ENCODE data around the gene GRID2IP. TPM values are rescaled to one million over a fixed set of nuclear protein-coding genes. Genes with fewer than 3 reads are reported as not detected.

The GRID2IP gene
- total RNA-seq, 1 experiment from 2014 or later, result 0.03 TPM

DNA sequence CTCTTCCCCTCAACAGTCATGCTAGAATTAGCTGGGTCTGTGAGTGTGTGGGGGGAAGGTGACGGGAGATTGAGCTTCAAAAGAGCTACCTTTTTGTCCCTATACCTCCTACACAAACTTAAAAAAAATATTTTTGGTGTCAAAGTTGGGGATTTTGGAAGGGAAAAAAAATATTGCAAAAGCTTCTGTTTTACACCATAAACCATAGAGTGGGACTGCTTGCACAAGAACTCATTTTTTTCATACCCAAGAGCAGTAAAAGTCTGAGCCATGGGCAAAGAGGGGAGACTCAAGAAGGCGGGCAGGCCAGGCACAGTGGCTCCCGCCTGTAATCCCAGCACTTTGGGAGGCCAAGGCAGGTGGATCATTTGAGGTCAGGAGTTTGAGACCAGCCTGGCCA, 16.6 kb upstream of the GRID2IP start:
- in situ Hi-C loops (cut with HindIII; ENCODE audit: low pct_unique_long_range_greater_than_20kb, low sequenced_read_pairs), result no loop called here
- no peak for DNase-seq (ENCODE audit: low read depth, low spot score)

DNA sequence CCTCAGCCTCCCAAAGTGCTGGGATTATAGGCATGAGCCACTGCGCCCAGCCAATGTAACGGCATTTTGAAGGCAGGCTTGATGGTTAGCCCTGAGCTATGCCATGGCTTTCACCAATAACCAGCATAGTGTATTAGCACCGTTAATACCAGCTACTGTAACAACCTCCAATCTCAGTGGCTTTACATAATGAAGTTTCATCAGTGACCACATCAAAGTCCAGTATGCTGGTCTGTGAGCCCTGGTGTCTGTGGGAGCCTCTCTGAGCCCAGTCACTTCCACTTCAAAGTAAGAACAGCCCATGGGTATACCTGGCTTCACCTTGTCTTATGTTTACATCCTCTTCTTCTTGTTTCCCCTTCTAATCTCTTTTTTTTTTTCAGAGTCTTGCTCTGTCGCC, 14.4 kb upstream of the GRID2IP start:
- DNase-seq (ENCODE audit: low read depth, low spot score), result no peak
- in situ Hi-C loops (cut with HindIII; ENCODE audit: low pct_unique_long_range_greater_than_20kb, low sequenced_read_pairs), result no loop called here

DNA sequence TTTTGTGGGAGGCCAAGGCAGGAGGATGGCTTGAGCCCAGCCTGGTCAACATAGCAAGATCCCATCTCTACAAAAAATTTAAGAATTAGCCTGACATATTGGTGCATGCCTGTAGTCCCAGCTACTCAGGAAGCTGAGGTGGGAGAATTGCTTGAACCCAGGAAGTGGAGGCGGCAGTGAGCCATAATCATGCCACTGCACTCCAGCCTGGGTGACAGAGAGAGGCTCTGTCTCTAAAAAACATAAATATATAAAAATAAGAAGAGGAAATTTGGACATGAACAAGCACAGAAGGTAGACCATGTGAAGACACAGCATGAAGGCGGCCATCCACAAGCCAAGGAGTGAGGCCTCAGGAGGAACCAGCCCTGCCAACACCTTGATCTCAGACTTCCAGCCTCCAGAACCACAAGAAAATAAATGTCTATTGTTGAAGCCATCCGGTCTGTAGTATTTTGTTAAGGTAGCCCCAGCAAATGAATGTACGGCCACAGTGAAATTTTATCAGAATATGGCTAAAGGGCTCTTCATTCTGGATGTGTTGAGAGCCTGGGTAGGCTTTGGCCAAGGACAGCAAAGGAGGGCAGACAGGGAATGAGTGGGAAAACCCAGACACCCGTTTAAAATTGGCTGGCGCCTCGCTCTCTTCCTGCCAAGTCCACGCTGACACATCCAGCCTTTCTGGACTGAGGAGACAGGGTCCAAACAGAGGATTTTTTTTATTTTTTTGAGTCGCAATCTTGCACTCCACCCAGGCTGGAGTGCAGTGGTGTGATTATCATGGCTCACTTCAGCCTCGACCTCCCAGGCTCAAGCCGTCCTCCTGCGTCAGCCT, 12.9 kb upstream of the GRID2IP start:
- in situ Hi-C loops (cut with HindIII; ENCODE audit: low pct_unique_long_range_greater_than_20kb, low sequenced_read_pairs), result no loop called here
- no peak for DNase-seq (ENCODE audit: low read depth, low spot score)

DNA sequence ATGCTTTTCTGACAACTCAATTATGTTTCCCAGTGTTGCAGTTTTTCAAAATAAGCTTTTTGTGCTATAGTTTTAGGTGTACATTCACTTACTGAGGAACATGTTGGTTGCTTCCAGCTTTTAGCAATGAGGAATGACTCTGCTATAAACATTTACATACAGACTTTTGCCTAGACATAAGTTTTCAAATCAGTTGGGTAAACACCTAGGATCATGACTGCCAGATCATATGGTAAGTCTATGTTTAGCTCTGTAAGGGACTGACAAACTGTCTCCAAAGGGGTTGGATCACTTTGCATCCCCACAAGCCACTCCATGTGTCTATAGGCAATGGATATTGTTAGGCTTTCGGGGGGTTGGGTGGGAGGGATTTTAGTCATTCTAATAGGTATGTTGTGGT, 10.8 kb upstream of the GRID2IP start:
- in situ Hi-C loops (cut with HindIII; ENCODE audit: low pct_unique_long_range_greater_than_20kb, low sequenced_read_pairs), result no loop called here
- DNase-seq (ENCODE audit: low read depth, low spot score), result no peak

DNA sequence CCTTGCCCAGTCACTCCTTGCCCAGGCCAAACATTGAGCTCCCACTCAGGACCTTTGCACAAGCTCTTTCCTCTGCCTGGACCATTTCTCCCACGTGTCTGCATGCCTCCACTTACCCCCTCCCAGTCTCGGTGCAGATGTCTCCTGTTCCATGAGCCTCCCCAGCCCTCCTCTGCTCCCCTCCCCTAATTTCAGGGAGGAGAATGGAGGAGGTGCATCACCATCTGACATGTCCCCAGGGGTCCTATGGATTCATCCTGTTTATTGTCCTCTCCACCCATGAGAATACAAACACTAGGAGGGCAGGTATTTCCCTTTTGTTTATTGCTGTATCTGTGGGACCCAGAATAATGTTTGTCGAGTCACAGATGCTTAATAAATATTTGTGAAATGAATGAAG, 8.6 kb upstream of the GRID2IP start:
- in situ Hi-C loops (cut with HindIII; ENCODE audit: low pct_unique_long_range_greater_than_20kb, low sequenced_read_pairs), result no loop called here
- DNase-seq (ENCODE audit: low read depth, low spot score), result no peak

DNA sequence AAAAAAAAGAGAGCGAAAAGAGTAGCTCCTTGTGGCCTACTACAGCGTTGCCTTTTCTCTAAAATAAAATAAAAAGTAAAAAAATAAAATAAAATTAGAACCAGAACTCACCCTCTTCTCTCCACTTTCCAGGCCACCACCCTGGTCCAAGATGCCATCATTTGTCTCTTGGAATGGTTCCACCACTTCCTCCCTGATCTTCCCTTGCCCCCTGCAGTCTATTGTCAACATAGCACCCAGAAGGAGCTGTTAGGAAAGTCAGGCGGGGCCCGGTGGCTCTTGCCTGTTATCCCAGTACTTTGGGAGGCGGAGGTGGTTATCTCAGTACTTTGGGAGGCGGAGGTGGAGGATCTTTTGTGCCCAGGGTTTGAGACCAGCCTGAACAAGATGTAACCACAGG, 7.6 kb upstream of the GRID2IP start:
- peak; percentile 91 for DNase-seq (ENCODE audit: low read depth, low spot score)
- in situ Hi-C loops (cut with HindIII; ENCODE audit: low pct_unique_long_range_greater_than_20kb, low sequenced_read_pairs), result no loop called here

DNA sequence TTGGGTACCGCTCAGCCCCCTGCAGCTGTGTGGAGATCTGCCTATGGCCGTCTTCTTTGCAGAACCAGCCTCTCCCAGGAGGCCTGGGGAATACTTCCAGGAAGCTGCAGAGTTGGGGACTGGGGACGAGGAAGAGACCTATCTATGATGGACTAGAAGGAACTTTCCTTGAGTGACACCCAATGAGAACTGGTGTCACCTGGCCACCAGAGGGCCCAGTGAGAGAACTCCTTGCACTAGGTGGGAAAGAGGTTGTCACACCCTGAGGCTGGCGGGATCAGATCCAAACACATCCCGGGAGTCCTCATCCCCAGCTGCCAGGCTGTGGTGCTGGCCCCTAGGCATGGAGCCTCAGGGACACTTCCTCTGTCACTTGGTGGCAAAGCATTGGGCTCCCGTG, 4.9 kb upstream of the GRID2IP start:
- no peak for DNase-seq (ENCODE audit: low read depth, low spot score)
- in situ Hi-C loops (cut with HindIII; ENCODE audit: low pct_unique_long_range_greater_than_20kb, low sequenced_read_pairs), result no loop called here

DNA sequence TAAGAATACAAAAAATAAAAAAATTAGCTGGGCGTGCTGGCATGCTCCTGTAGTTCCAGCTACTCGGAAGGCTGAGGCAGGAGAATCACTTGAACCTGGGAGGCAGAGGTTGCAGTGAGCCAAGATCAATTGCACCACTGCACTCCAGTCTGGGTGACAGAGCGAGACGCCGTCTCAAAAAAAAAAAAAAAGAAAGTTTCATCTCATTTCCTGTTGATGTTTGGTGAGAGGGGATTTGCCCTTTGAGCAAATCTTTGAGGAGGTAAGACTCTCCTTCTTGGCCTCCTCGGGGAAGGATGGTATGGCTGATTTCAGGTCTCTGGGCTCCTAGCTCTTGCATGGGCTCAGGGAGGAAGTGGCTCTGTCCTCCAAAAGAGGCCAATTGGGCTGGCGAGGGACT, 3.6 kb upstream of the GRID2IP start:
- DNase-seq (ENCODE audit: low read depth, low spot score), result no peak
- in situ Hi-C loops (cut with HindIII; ENCODE audit: low pct_unique_long_range_greater_than_20kb, low sequenced_read_pairs), result no loop called here

DNA sequence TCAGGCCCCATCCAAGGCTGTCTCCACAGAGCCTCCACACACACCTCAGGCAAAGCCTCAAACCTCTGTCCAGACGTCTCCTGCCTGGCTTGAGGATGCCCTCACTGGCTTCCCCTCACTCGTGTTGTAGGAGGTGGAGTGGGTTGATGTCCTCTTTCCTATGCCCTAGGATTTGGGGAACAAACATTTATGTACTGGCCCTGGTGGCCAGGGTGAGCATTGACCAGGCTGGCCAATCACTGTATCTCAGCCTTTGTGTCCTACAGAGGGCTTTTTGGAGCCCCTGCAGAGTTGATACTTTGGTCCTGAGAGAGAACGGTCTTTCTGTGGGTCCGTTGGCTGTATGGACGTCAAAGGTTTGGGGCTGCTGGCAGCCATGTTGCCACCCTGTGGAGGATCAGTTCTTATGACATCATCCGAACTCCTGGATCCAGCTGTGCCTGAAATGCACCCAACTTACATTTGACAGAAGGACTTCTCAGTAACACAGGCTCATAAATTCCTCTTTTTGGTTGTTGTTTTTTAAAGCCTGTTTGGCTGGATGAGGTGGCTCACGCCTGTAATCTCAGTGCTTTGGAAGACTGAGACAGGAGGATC, 2.3 kb upstream of the GRID2IP start:
- in situ Hi-C loops (cut with HindIII; ENCODE audit: low pct_unique_long_range_greater_than_20kb, low sequenced_read_pairs), result no loop called here
- no peak for DNase-seq (ENCODE audit: low read depth, low spot score)

DNA sequence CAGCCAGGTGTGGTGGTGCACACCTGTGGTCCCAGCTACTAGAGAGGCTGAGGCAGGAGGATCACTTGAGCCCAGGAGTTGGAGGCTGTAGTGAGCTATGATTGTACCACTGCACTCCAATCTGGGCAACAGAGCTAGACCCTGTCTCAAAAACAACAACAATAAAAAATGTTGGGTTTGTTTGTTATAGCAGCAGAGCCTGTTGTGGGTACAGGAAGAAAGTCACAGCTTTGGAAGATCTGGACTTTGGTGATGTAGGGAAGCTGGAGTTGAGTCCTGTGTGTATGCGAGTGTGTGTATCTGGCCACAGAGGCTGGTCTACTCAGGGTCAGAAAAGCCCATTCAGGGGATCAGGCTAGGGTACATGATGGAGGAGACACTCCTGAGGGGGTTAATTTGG, 3.9 kb downstream of the GRID2IP start:
- in situ Hi-C loops (cut with HindIII; ENCODE audit: low pct_unique_long_range_greater_than_20kb, low sequenced_read_pairs), result no loop called here
- DNase-seq (ENCODE audit: low read depth, low spot score), result no peak

DNA sequence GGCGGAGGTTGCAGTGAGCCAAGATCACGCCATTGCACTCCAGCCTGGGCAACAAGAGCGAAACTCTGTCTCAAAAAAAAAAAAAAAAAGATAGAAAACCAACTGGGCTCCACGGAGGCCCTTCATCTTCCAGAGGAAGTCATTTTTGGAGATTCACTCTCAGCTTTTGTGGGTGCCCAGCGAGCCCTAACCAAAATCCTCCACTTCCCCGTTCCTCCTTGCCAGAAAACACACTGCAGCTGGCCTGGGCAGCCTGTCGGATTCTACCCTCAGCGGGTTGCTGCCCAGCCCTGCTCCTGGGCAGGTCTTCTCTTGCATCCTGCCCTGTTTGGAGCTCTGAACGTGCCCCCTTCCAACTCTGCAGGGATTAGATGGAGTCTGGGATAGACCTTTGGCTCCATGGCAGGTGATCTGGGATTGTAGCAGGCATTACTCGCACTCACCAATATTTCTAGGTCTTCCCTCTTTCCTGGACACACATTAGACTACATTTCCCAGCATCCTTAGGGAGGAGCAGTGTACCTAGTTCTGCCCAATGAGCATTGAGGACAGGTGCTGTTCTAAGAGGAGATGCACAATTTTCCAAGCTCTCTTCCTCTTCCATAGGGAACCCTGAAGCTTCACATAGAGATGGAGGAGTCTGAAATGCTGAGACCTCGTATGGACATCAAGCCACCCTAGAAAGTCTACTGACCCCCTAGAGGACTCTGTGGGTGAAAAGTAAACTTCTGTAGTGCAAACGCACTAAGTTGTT, 4.6 kb downstream of the GRID2IP start:
- in situ Hi-C loops (cut with HindIII; ENCODE audit: low pct_unique_long_range_greater_than_20kb, low sequenced_read_pairs), result no loop called here
- DNase-seq (ENCODE audit: low read depth, low spot score), result peak; percentile 56

DNA sequence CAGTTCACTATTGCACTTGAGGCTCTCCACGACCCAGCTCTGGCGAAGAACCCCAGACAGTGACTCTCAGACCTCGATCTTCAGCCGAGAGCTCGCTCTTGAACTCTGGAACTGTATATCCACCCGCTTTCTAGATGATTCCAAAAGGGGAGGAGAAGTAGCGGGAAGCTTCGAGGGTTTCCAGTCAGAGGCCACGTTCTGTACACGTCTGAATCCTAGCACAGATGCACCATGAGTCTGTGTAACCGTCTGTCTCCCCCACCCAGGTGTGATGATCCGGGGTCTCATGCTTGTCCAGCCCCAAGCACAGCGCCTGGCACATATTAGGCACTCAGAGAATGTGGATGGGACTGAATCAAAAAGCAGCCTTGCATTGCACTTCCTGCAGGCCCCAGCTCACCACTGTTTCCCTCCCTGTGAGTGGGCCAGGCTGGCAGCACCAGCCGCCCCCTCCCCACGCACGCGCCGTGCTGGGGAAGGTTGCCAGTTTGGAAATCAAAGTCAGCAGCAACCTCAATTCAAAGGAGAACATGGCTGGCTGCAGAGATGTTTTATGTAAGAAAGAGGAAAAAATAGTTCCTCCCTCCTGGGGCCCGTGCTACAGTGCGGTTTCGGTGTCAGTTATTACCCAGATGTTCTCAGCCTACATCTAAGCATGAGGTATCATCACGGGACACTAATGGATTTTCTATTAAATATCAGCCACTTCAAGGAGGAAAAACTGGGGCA, 5.7 kb downstream of the GRID2IP start:
- in situ Hi-C loops (cut with HindIII; ENCODE audit: low pct_unique_long_range_greater_than_20kb, low sequenced_read_pairs), result no loop called here
- no peak for DNase-seq (ENCODE audit: low read depth, low spot score)

DNA sequence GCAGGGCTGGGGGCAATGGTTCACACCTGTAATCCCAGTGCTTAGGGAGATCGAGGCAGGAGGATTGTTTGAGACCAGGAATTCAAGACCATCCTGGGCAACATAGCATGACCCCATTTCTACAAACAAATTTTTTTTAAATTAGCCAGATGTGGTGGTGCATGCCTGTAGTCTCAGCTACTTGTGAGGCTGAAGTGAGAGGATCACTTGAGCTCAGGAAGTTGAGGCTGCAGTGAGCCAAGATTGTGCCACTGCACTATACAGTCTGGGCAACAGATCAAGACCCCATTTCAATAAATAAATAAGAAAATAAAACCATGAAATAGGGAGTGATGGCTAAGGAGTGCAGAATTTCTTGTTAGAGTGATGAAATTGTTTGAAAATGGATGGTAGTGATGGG, 8.9 kb downstream of the GRID2IP start:
- in situ Hi-C loops (cut with HindIII; ENCODE audit: low pct_unique_long_range_greater_than_20kb, low sequenced_read_pairs), result no loop called here
- no peak for DNase-seq (ENCODE audit: low read depth, low spot score)

DNA sequence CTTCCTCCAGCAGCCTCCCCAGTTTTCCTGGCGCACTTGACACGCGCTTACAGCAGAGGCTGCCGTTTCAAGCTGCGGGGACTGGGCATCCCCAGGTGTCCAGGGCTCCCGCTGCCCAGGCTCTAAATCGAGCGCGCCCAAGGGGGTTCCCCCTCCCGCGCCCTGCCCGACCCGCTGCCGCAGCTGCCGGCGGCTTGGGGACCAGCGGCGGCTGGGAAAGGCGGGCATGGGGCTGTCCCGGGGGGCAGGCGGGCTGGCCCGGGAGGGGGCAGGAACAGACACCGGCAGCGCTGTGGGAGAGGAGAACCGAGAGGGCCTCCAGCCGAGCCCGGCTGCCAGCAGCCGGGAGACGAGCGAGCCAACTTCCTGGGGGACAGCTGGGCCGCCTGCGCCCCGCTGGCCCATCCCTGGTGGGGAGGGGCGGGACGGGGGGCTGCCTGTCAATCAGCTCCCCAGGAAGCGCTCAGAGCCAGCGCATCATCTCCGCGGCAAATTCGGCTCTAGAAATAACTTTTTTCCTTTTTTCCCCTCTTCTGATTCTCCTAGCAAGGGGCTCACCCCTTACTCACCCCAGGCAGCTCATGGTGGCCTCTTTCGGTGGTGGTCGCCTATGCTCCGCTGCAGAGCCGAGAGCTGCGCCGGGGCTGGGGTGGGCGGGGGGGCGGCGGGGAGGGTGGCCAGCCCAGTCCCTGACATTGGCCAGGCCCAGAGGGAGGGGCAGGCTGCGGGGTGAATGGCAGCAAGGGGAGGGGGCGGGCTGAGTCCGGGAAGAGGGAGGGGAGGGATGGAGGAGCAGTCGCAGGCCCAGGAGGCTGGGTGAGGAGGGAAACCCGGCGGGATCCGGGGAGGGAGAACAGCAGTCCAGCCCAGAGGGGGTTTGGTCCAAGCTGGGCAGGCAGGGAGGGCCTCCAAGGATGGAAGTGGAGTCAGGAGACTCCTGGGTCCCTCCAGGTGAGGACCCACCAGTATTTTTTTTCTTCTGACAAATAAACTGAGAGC, 14.7 kb downstream of the GRID2IP start:
- DNase-seq (ENCODE audit: low read depth, low spot score), result no peak
- in situ Hi-C loops (cut with HindIII; ENCODE audit: low pct_unique_long_range_greater_than_20kb, low sequenced_read_pairs), result no loop called here

DNA sequence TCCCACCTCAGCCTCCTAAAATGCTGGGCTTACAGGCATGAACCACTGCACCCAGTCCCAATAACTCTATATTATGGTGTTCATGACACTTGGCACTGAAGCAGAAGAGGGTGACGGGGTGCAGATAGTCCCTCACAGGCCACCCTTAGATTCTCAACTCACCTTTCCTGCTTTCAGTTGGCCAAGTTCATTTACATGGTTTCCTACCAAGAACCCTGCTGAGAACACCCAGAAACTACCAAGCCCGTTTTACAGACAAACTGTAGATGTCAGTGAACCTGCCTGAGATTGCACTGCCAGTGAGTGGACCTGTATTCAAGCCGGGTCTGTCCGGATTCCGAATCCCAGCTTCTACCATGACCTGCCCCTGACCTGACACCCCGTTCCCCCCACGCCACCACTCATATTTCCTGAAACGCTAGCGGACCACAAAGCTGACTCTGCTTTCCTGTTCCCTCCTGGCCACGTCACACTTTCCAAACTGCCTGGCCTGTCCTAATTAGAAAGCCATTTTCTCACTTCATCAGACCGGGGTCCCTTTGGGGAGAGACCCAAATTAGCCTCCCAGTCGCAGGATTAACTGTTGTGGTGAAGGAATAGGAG, 17.3 kb downstream of the GRID2IP start:
- DNase-seq (ENCODE audit: low read depth, low spot score), result no peak
- in situ Hi-C loops (cut with HindIII; ENCODE audit: low pct_unique_long_range_greater_than_20kb, low sequenced_read_pairs), result no loop called here

DNA sequence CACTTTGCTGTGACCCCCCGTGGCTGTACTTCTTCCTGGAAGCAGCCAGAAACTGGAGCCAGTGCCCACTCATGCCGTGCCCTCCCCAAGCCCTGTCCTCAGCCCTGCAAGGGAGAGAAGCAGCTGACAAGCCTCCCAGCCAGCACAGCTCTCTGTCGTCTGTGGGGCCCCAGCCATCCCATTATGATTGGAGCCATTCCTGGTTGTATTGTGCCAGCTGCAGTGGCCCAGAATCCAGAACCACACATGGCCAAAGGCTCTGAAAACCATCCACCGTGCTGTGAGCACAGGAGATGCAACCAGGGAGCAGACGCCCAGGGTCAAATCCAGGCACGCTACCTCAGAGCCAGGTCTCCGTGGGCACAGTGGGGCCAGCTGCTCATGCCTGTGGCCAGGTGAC, 18.7 kb downstream of the GRID2IP start:
- no peak for DNase-seq (ENCODE audit: low read depth, low spot score)

More for the DNA sequence above, 18.7 kb downstream of the GRID2IP start:
- in situ Hi-C loops (cut with HindIII; ENCODE audit: low pct_unique_long_range_greater_than_20kb, low sequenced_read_pairs), result no loop called here
